Spleen (tissue), 11 donors: Measurements from ENCODE around the gene ANKRD44. TPM values are rescaled to one million over a fixed set of nuclear protein-coding genes. Genes with fewer than 3 reads are reported as not detected.

Source experiments
- DNase-seq: peaks from one replicate; pipeline ENCODE4 v3.0.0-alpha.2; 2020
- H3K27ac ChIP-seq, 8 donors: fragments of 200-600 bp; sonication (generic) in 7 of 8; 1 replicate in 4 of 8; 2 replicates in 4 of 8; pipeline versions ENCODE4 v1.5.0 to v1.8.0; 2016 to 2021; ENCODE audit warnings: inconsistent platforms in 4 of 8, mild to moderate bottlenecking in 4 of 8, moderate library complexity in 1 of 8
- H3K27me3 ChIP-seq, 7 donors: fragments of 200-600 bp; sonication (generic) in 6 of 7; replicated peaks in 1 of 7; 1 replicate in 4 of 7; 2 replicates in 3 of 7; pipeline versions ENCODE4 v1.5.0 to v1.8.0; 2016 to 2021; ENCODE audit warnings: inconsistent platforms in 3 of 7, mild to moderate bottlenecking in 1 of 7
- H3K36me3 ChIP-seq, 6 donors: fragments of 200-600 bp; sonication (generic) in 5 of 6; 1 replicate in 4 of 6; 2 replicates in 2 of 6; pipeline versions ENCODE4 v1.5.0 to v1.8.0; 2016 to 2021; ENCODE audit warnings: inconsistent platforms in 2 of 6
- H3K4me1 ChIP-seq, 6 donors: fragments of 200-600 bp; sonication (generic) in 5 of 6; 1 replicate in 3 of 6; 2 replicates in 3 of 6; pipeline versions ENCODE4 v1.5.0 to v1.8.0; 2016 to 2021; ENCODE audit warnings: inconsistent platforms in 3 of 6
- H3K4me3 ChIP-seq, 8 donors: fragments of 200-600 bp; sonication (generic) in 7 of 8; 1 replicate in 4 of 8; 2 replicates in 4 of 8; pipeline versions ENCODE4 v1.5.0 to v1.8.0; 2016 to 2021; ENCODE audit warnings: inconsistent platforms in 4 of 8, mild to moderate bottlenecking in 4 of 8, moderate library complexity in 2 of 8
- H3K9me3 ChIP-seq, 8 donors: fragments of 200-600 bp; sonication (generic) in 7 of 8; 1 replicate in 4 of 8; 2 replicates in 4 of 8; pipeline versions ENCODE4 v1.5.0 to v1.8.0; 2016 to 2021; ENCODE audit warnings: inconsistent platforms in 4 of 8
- POLR2A ChIP-seq, 3 donors: fragments of 450-650 bp; IDR thresholded peaks; one replicate each; pipeline ENCODE4 v1.5.1; 2017; ENCODE audit warnings: antibody characterized with exemption in 3 of 3, mild to moderate bottlenecking in 1 of 3
- POLR2AphosphoS5 ChIP-seq, 3 donors: sonication (generic); formaldehyde crosslinking; IDR thresholded peaks; one replicate each; pipeline ENCODE4 v1.5.1; 2017; ENCODE audit warnings: antibody characterized with exemption in 3 of 3
- WGBS, 5 donors: extraction: QIAGEN DNeasy Blood & Tissue Kit in 3 of 5; methylation state at CpG; one replicate each; pipeline versions ENCODE4 v1.1.5 to v1.1.7; 2013 to 2018; 5-methylcytosine and 5-hydroxymethylcytosine counted together
- intact Hi-C: fragments of 100-400 bp; cut with DNase I; formaldehyde crosslinking; loops from one replicate; pipeline ENCODE4 v1.15.0; 2023; ENCODE audit warnings: low total_unique reads
- polyA plus RNA-seq, 3 donors: library from polyadenylated mRNA; stranded (reverse); fragments of 200-250 nt; gene quantifications; one replicate each; pipeline ENCODE4 v1.2.1, GENCODE V29; 2013
- total RNA-seq, 7 donors: library from RNA; depleted of rRNA in 3 of 7; stranded (reverse); fragments of >200 nt in 3 of 7; fragmentation: NEBNext Ultra II Directional in 4 of 7; extraction: Animal tissue kit (Norgen Biotek cat#: 25700) in 4 of 7; gene quantifications; one replicate each; pipeline versions ENCODE4 v1.1.0 to v1.2.1, GENCODE V29; 2016 to 2021
- TF ChIP-seq, protein P1 (sequence below), 11 experiments: fragments of 200-600 bp in 7 of 11; fragments of 450-650 bp in 4 of 11; sonication (generic) in 4 of 11; IDR thresholded peaks in 8 of 11; conservative IDR thresholded peaks in 3 of 11; 1 replicate in 7 of 11; 2 replicates in 4 of 11; pipeline versions ENCODE4 v1.4.0 to v1.8.0; 2016 to 2021; ENCODE audit warnings: antibody characterized with exemption in 11 of 11, inconsistent platforms in 4 of 11, mild to moderate bottlenecking in 1 of 11
- donor health status: healthy with polysubstance abuse.
- donor health status: DM: no; HTN: no; CAD: no; lungs with moderate emphysema.
- donor health status: DM: no; HTN: no; CAD: no.
- donor health status: Bipolar disorder and iron deficiency.
- donor health status: healthy.
- donor health status: DM: no; HTN: no; CAD: no.
- donor health status: DM: yes; HTN: yes; CAD: no.

Gene ANKRD44
- total and polyA plus RNA-seq, 10 donors, result 16.0 to 183 (median 140) TPM

DNA sequence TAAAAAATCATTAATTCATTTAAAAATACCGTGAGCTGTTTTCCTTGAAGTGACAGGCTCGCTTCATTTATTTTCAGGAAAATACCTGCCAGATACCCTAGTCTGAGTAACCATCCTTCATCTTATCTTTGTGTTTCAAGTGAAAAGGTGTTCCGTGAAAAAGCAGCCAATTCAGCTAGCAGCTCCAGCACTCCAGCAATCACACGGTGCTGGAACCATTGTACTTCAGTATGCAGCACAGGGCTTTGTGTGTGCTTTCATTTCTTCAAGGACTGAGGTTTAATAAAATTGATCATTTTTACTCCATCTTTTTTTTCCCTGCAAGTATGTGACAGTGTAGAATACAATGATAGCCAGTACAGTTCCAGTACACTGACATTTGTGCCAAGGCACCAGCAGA lies 344.9 kb downstream of the ANKRD44 start:
- intact Hi-C loops, result no loop called here

DNA sequence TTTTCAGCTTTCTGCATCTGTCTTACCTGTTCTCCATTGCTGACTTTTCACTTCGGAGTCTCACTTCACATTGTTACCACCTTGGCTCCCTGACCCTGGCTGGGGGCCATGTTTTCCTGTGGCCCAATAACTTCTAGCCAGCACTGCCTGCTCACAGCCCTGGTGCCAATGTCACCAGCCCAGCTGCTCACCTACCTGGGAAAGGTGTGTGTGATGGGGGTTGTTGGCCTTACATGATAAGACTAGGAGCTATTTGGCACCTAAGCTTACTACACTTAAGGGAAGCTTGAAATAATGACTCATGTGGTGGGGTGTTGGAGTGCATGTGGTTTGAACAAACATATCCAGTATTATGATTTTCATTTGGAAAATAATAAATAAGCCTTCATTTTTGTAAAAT lies 346.6 kb downstream of the ANKRD44 start:
- no peak for DNase-seq
- H3K4me1 ChIP-seq, result no peaks in the 10 kb centered on the region
- WGBS, 5 donors, result 90 to 97% (median 92%) methylated on average over 1 of the region's 1 CpG
- intact Hi-C loops, result no loop called here
- no peak overlapping the region for H3K27ac ChIP-seq
- no peaks in the 10 kb centered on the region for H3K9me3 ChIP-seq
- TF ChIP-seq POLR2AphosphoS5 (IDR thresholded peaks at IDR 0.05) (no peak), POLR2A (IDR thresholded peaks at IDR 0.05) (no peak)
- TF ChIP-seq, protein P1, sequence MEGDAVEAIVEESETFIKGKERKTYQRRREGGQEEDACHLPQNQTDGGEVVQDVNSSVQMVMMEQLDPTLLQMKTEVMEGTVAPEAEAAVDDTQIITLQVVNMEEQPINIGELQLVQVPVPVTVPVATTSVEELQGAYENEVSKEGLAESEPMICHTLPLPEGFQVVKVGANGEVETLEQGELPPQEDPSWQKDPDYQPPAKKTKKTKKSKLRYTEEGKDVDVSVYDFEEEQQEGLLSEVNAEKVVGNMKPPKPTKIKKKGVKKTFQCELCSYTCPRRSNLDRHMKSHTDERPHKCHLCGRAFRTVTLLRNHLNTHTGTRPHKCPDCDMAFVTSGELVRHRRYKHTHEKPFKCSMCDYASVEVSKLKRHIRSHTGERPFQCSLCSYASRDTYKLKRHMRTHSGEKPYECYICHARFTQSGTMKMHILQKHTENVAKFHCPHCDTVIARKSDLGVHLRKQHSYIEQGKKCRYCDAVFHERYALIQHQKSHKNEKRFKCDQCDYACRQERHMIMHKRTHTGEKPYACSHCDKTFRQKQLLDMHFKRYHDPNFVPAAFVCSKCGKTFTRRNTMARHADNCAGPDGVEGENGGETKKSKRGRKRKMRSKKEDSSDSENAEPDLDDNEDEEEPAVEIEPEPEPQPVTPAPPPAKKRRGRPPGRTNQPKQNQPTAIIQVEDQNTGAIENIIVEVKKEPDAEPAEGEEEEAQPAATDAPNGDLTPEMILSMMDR (IDR thresholded peaks at IDR 0.05 in 8 of 11, conservative IDR thresholded peaks at IDR 0.05 in 3 of 11), result no peak
- H3K27me3 ChIP-seq, result no peaks in the 10 kb centered on the region
- H3K36me3 ChIP-seq, result no peaks in the 10 kb centered on the region
- no peak overlapping the region for H3K4me3 ChIP-seq

More for the DNA sequence above, 344.9 kb downstream of the ANKRD44 start:
- Histone ChIP-seq H3K4me1 (no peaks in the 10 kb centered on the region), H3K9me3 (no peaks in the 10 kb centered on the region), H3K36me3 (no peaks in the 10 kb centered on the region), H3K27me3 (no peaks in the 10 kb centered on the region), H3K27ac (no peak overlapping the region), H3K4me3 (no peak overlapping the region)
- no peak for DNase-seq
- TF ChIP-seq, protein P1 (IDR thresholded peaks at IDR 0.05 in 8 of 11, conservative IDR thresholded peaks at IDR 0.05 in 3 of 11), result no peak
- no peak for TF ChIP-seq POLR2A (IDR thresholded peaks at IDR 0.05)
- TF ChIP-seq POLR2AphosphoS5 (IDR thresholded peaks at IDR 0.05), result no peak
- 90 to 96% (median 95%) methylated on average over 4 of the region's 4 CpGs for WGBS, 5 donors

DNA sequence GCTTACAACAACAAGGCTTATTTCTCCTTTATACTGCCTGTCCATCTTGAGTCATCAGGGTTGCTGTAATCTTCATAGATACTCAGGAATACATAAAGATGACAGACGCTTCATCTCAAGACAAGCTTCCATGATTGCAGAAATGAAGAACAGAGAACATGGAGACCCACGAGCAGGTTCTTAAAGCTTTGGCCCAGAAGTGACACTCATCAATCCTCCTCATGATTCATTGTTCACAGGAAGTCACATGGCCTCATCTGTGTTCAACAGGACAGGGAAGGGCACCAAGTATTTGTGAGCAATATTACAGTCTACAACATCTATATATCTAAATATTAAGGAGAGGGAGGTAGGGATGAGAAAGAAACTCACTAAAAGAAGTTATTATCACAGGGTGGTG lies 347.5 kb downstream of the ANKRD44 start:
- Histone ChIP-seq H3K9me3 (no peaks in the 10 kb centered on the region), H3K27me3 (no peaks in the 10 kb centered on the region), H3K4me3 (no peak overlapping the region), H3K27ac (no peak overlapping the region), H3K36me3 (no peaks in the 10 kb centered on the region), H3K4me1 (no peaks in the 10 kb centered on the region)
- no peak for DNase-seq
- TF ChIP-seq, protein P1 (IDR thresholded peaks at IDR 0.05 in 8 of 11, conservative IDR thresholded peaks at IDR 0.05 in 3 of 11), result no peak
- TF ChIP-seq POLR2A (IDR thresholded peaks at IDR 0.05) (no peak), POLR2AphosphoS5 (IDR thresholded peaks at IDR 0.05) (no peak)
- intact Hi-C loops, result no loop called here
- WGBS, 5 donors, result 65 to 79% (median 70%) methylated on average over 2 of the region's 2 CpGs

DNA sequence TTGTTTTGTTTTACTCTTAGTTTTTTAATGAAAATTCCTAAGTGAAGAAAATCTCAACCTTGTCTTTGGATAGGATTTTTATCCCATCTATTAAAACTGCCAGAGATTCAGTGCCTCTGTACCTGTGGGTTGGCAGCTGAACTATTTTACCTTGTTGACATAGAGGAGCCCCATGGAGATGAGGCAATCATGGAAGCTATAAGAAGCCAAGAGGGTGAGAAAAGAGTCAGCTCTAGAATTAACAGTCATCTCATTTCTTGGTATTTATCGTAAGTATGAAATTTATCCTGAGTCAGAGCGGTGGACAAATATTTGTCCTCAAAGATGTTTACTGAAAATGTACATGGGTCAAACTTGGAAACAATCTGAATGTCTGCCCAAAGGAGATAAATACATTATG lies 348.3 kb downstream of the ANKRD44 start:
- no peak for TF ChIP-seq POLR2A (IDR thresholded peaks at IDR 0.05)
- TF ChIP-seq, protein P1 (IDR thresholded peaks at IDR 0.05 in 8 of 11, conservative IDR thresholded peaks at IDR 0.05 in 3 of 11), result no peak
- no peak for TF ChIP-seq POLR2AphosphoS5 (IDR thresholded peaks at IDR 0.05)
- H3K36me3 ChIP-seq, result no peaks in the 10 kb centered on the region
- H3K4me1 ChIP-seq, result no peaks in the 10 kb centered on the region
- H3K27me3 ChIP-seq, result no peaks in the 10 kb centered on the region
- WGBS, 5 donors, result 80 to 87% (median 81%) methylated on average over 2 of the region's 2 CpGs
- H3K4me3 ChIP-seq, result no peak overlapping the region
- no peak overlapping the region for H3K27ac ChIP-seq
- intact Hi-C loops, result no loop called here
- no peak for DNase-seq
- no peaks in the 10 kb centered on the region for H3K9me3 ChIP-seq
